Neural cell (in vitro differentiated cells): Measurements from ENCODE around the gene ETDC.

Source experiments
- CTCF ChIP-seq: fragments of 450-650 bp; IDR thresholded peaks from 2 replicates; pipeline ENCODE4 v1.5.1; 2014; ENCODE audit warnings: antibody characterized with exemption, mild to moderate bottlenecking, moderate library complexity; ENCODE audit not compliant: poor library complexity, severe bottlenecking
- EP300 ChIP-seq: fragments of 450-650 bp; conservative IDR thresholded peaks from 2 replicates; pipeline ENCODE4 v1.6.1; 2014; ENCODE audit warnings: antibody characterized with exemption, mild to moderate bottlenecking, moderate library complexity; ENCODE audit not compliant: poor library complexity, severe bottlenecking
- EZH2 ChIP-seq: fragments of 200-600, 300-800 bp; shearing (Covaris generic), sonication (generic); IDR thresholded peaks from 2 replicates; pipeline ENCODE4 v1.6.1; 2014; ENCODE audit warnings: antibody characterized with exemption, low read length, borderline replicate concordance, mild to moderate bottlenecking; ENCODE audit not compliant: insufficient read depth, poor library complexity, severe bottlenecking
- RAD21 ChIP-seq: fragments of 450-650 bp; conservative IDR thresholded peaks from 2 replicates; pipeline ENCODE4 v1.6.1; 2014; ENCODE audit warnings: antibody characterized with exemption, mild to moderate bottlenecking, moderate library complexity
- SMC3 ChIP-seq: fragments of 450-650 bp; conservative IDR thresholded peaks from 2 replicates; pipeline ENCODE4 v1.6.1; 2014; ENCODE audit warnings: antibody characterized with exemption, mild to moderate bottlenecking, moderate library complexity; ENCODE audit not compliant: poor library complexity
- TAF1 ChIP-seq: IDR thresholded peaks from 2 replicates; pipeline ENCODE4 v1.6.1; 2012; ENCODE audit warnings: low read depth

- TF ChIP-seq CTCF (no peak), RAD21 (no peak), EZH2 (no peak), EP300 (no peak), SMC3 (no peak), TAF1 (no peak)
Observed at GRCh38 chrX:135275973-135276372, 33.3 kb upstream of the ETDC start.
